ENCODE data around the gene RHOF.

DNA sequence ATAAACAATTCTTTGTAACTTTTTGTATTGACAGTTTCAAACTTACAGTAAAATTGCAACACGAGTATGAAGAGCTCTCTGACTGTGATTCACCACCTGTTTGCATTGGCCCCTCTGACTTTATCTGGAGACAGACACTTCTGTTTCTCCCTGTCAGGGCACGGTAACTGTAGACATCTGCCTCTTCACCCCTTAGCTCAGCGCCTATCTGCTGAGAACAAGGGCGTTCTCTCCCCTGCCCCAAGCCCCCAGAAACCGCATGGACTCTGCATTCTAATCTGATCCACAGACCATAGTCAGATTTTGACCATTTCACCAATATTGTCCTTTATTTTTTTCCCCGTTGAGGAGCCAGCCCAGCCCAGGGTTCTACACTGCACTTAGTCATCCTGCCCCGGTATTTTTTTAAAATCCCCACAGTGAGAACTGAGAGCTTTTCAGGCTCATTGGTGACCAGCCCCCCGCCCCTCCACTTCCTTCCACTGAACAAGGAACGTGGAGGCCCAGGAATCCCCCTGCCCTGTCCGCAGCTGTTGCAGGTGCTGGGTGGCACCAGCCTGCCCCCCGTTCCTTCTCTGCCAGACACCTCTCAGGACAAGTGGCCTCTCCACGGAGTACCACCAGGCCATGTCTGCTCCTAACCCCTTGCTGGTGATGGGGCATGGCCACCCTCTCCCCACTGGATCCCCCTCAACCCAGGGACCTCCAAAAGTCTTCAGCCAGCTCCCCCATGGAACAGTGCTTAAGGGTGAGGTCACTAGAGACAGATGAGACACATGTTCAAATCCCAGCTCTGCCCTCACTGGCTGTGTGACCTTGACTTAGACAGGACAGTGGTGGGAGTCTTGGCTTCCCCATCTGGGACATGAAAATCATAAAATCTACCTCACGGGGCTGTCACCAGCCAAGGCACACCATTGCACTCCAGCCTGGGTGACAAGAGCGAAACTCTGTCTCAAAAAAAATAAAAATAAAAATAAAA lies 11.2 kb downstream of the RHOF start:
- TF ChIP-seq POLR2A (IDR thresholded peaks at IDR 0.05): no peak
- TF ChIP-seq, protein P1, sequence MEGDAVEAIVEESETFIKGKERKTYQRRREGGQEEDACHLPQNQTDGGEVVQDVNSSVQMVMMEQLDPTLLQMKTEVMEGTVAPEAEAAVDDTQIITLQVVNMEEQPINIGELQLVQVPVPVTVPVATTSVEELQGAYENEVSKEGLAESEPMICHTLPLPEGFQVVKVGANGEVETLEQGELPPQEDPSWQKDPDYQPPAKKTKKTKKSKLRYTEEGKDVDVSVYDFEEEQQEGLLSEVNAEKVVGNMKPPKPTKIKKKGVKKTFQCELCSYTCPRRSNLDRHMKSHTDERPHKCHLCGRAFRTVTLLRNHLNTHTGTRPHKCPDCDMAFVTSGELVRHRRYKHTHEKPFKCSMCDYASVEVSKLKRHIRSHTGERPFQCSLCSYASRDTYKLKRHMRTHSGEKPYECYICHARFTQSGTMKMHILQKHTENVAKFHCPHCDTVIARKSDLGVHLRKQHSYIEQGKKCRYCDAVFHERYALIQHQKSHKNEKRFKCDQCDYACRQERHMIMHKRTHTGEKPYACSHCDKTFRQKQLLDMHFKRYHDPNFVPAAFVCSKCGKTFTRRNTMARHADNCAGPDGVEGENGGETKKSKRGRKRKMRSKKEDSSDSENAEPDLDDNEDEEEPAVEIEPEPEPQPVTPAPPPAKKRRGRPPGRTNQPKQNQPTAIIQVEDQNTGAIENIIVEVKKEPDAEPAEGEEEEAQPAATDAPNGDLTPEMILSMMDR (IDR thresholded peaks at IDR 0.05): no peak

All from heart left ventricle (tissue), 13 donors.